Peyer's patch (tissue), 4 donors: Measurements from ENCODE around the gene UNC5CL.

Experiments used
- POLR2A ChIP-seq, 2 donors: fragments of 450-650 bp; IDR thresholded peaks; one replicate each; pipeline ENCODE4 v1.5.1; 2017; ENCODE audit warnings: antibody characterized with exemption in 2 of 2, mild to moderate bottlenecking in 2 of 2, moderate library complexity in 2 of 2
- TF ChIP-seq, protein P1 (sequence below), 6 experiments: fragments of 450-650 bp in 4 of 6; fragments of 200-600 bp in 2 of 6; sonication (generic) in 1 of 6; IDR thresholded peaks; one replicate each; pipeline ENCODE4 v1.5.1; 2017 to 2019; ENCODE audit warnings: antibody characterized with exemption in 6 of 6, mild to moderate bottlenecking in 3 of 6, moderate library complexity in 1 of 6

DNA sequence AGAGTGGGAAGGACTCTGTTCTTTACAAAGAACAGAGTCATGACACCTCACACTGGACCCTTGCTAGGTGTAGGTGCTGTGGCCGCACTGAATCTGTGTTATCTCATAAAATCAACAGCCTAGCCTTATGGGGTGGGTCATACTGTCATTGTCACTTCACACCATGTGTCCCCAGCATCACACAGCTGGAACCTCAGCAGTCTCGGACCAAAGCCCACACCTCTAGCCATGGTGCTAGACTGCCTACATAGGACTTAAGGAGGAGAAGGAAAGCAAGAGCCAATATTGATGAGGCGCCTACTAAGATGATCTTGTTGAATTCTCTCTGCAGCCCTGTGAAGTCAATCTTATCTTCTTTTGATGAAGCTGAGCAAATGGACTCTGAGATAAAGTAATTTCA, 31.0 kb downstream of the UNC5CL start:
- TF ChIP-seq, protein P1, sequence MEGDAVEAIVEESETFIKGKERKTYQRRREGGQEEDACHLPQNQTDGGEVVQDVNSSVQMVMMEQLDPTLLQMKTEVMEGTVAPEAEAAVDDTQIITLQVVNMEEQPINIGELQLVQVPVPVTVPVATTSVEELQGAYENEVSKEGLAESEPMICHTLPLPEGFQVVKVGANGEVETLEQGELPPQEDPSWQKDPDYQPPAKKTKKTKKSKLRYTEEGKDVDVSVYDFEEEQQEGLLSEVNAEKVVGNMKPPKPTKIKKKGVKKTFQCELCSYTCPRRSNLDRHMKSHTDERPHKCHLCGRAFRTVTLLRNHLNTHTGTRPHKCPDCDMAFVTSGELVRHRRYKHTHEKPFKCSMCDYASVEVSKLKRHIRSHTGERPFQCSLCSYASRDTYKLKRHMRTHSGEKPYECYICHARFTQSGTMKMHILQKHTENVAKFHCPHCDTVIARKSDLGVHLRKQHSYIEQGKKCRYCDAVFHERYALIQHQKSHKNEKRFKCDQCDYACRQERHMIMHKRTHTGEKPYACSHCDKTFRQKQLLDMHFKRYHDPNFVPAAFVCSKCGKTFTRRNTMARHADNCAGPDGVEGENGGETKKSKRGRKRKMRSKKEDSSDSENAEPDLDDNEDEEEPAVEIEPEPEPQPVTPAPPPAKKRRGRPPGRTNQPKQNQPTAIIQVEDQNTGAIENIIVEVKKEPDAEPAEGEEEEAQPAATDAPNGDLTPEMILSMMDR (IDR thresholded peaks at IDR 0.05), result no peak
- TF ChIP-seq POLR2A (IDR thresholded peaks at IDR 0.05), result no peak
